Body of pancreas (tissue), 4 donors: ENCODE measurements around the gene POLN. TPM values are rescaled to one million over a fixed set of nuclear protein-coding genes. Genes with fewer than 3 reads are reported as not detected.

Experiments used
- ATAC-seq: fragments of 150-250 bp; one replicate; pipeline ENCODE4 v1.9.1; 2016
- DNase-seq, 4 donors: peaks; one replicate each; pipeline ENCODE4 v3.0.0-alpha.2; 2019
- H3K27ac ChIP-seq, 4 donors: fragments of 200-600 bp; sonication (generic); 1 replicate in 3 of 4; 2 replicates in 1 of 4; pipeline versions ENCODE4 v1.5.1 to v1.6.1; 2016 to 2019; ENCODE audit warnings: mild to moderate bottlenecking in 1 of 4, mixed read lengths in 1 of 4, moderate library complexity in 1 of 4
- H3K27me3 ChIP-seq, 2 donors: fragments of 200-600 bp; sonication (generic); one replicate each; pipeline ENCODE4 v1.6.0; 2016; ENCODE audit warnings: mild to moderate bottlenecking in 1 of 2
- H3K36me3 ChIP-seq, 2 donors: fragments of 200-600 bp; sonication (generic); replicated peaks in 1 of 2; 2 replicates each; pipeline ENCODE4 v1.5.1; 2016; ENCODE audit warnings: low read depth in 2 of 2; ENCODE audit not compliant: insufficient read depth in 1 of 2
- H3K4me1 ChIP-seq: fragments of 200-600 bp; sonication (generic); one replicate; pipeline ENCODE4 v1.6.0; 2016
- H3K4me3 ChIP-seq, 2 donors: fragments of 200-600 bp; sonication (generic); 1 replicate in 1 of 2; 2 replicates in 1 of 2; pipeline ENCODE4 v1.5.1; 2016 to 2019
- H3K9me3 ChIP-seq, 3 donors: fragments of 200-600 bp; sonication (generic); 1 replicate in 2 of 3; 2 replicates in 1 of 3; pipeline ENCODE4 v1.5.1; 2016
- CTCF ChIP-seq, 7 experiments: fragments of 450-650 bp in 4 of 7; fragments of 200-600 bp in 3 of 7; sonication (generic) in 3 of 7; IDR thresholded peaks; one replicate each; pipeline ENCODE4 v1.5.1; 2016 to 2019; ENCODE audit warnings: antibody characterized with exemption in 7 of 7
- POLR2A ChIP-seq, 3 donors: fragments of 450-650 bp; IDR thresholded peaks; one replicate each; pipeline ENCODE4 v1.6.1; 2016; ENCODE audit warnings: antibody characterized with exemption in 3 of 3, mild to moderate bottlenecking in 2 of 3
- WGBS, 2 donors: methylation state at CpG; one replicate each; pipeline ENCODE4 v1.1.5; 2017; 5-methylcytosine and 5-hydroxymethylcytosine counted together
- intact Hi-C: fragments of 100-400 bp; cut with DNase I; formaldehyde crosslinking; loops from one replicate; pipeline ENCODE4 v1.15.1; 2023
- total RNA-seq, 2 donors: library from RNA; depleted of rRNA; stranded (reverse); fragments of >200 nt; gene quantifications; one replicate each; pipeline ENCODE4 v1.1.0, GENCODE V29; 2016

Gene POLN
- total RNA-seq, 2 donors from 2014 or later, result 4.9 to 5.9 TPM

GRCh38 chr4:2182994-2183393 lies 58.9 kb downstream of the POLN start:
- DNase-seq, result no peak
- Histone ChIP-seq H3K36me3 (no peaks in the 10 kb centered on the region), H3K4me3 (no peak overlapping the region), H3K4me1 (no peaks in the 10 kb centered on the region), H3K27me3 (no peaks in the 10 kb centered on the region), H3K27ac (no peak overlapping the region), H3K9me3 (no peaks in the 10 kb centered on the region)
- intact Hi-C loops, result no loop called here
- TF ChIP-seq CTCF (IDR thresholded peaks at IDR 0.05) (no peak), POLR2A (IDR thresholded peaks at IDR 0.05) (no peak)
- no peak for ATAC-seq
- WGBS, 2 donors, result 22 to 48% methylated on average over 3 of the region's 3 CpGs

GRCh38 chr4:2180410-2180809 lies 61.5 kb downstream of the POLN start:
- Histone ChIP-seq H3K27me3 (no peaks in the 10 kb centered on the region), H3K27ac (no peak overlapping the region), H3K9me3 (no peaks in the 10 kb centered on the region), H3K4me3 (no peak overlapping the region), H3K36me3 (no peaks in the 10 kb centered on the region), H3K4me1 (no peaks in the 10 kb centered on the region)
- WGBS, 2 donors, result 85 to 100% methylated on average over 2 of the region's 2 CpGs
- ATAC-seq (no peak), DNase-seq (no peak)
- intact Hi-C loops, result no loop called here
- no peak for TF ChIP-seq CTCF (IDR thresholded peaks at IDR 0.05)
- TF ChIP-seq POLR2A (IDR thresholded peaks at IDR 0.05), result no peak

DNA sequence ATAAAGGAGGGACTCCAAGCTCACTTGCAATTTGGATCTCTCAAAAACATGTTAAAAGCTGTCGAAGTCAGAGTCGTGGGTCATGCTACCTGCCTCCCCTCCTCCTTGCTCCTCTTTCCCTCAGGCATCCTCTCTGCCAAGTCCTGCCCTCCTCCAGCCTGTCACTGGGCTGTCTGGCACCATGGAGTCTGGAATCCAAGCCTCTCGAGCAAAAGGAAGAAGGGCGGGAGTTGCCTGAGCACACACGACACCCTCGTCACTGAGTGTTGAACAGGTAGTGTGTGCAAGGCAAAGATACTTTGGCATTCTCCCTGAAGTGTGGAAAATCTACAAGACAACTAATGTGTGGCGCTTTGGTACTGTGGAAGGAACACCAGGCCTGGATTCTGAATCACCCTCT lies 62.2 kb downstream of the POLN start:
- Histone ChIP-seq H3K36me3 (no peaks in the 10 kb centered on the region), H3K4me3 (no peak overlapping the region), H3K27me3 (no peaks in the 10 kb centered on the region), H3K27ac (no peak overlapping the region), H3K4me1 (no peaks in the 10 kb centered on the region), H3K9me3 (no peaks in the 10 kb centered on the region)
- TF ChIP-seq POLR2A (IDR thresholded peaks at IDR 0.05), result no peak
- no peak for TF ChIP-seq CTCF (IDR thresholded peaks at IDR 0.05)
- ATAC-seq (no peak), DNase-seq (no peak)
- WGBS, 2 donors, result 80 to 88% methylated on average over 7 of the region's 7 CpGs
- intact Hi-C loops, result no loop called here

DNA sequence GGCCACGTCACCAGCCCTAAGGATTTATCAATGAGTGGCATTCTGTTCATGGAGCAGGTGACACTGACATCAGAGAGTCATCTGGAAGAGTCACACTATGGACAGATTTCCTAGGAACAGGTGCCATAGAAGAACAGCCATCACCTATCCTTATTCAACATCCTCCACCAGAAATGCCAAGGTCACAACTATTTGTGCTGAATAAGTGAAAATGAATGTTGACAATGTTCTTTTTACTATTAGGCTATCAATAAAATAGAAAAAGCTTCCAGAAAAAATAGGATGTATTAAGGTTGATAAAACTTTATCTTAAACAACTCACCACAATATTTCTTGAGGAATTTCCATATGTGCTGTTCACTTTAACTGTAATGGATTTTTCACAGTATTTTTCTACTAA lies 62.9 kb downstream of the POLN start:
- intact Hi-C loops, result no loop called here
- no peak for ATAC-seq
- no peaks in the 10 kb centered on the region for H3K4me1 ChIP-seq

More for the DNA sequence above, 62.9 kb downstream of the POLN start:
- no peak overlapping the region for H3K27ac ChIP-seq
- WGBS, 2 donors, result 80 to 100% methylated on average over 1 of the region's 1 CpG
- H3K27me3 ChIP-seq, result no peaks in the 10 kb centered on the region
- H3K36me3 ChIP-seq, result no peaks in the 10 kb centered on the region
- H3K4me3 ChIP-seq, result no peak overlapping the region
- no peaks in the 10 kb centered on the region for H3K9me3 ChIP-seq
- TF ChIP-seq POLR2A (IDR thresholded peaks at IDR 0.05) (no peak), CTCF (IDR thresholded peaks at IDR 0.05) (no peak)
- DNase-seq, result no peak
